Breast epithelium (tissue), 4 donors: ENCODE measurements around the gene ROR2. TPM values are rescaled to one million over a fixed set of nuclear protein-coding genes. Genes with fewer than 3 reads are reported as not detected.

Experiments used
- DNase-seq, 2 donors: peaks; one replicate each; pipeline ENCODE4 v3.0.0-alpha.2; 2019; ENCODE audit warnings: low spot score in 2 of 2
- H3K27ac ChIP-seq, 2 donors: fragments of 200-600 bp; sonication (generic) in 1 of 2; one replicate each; pipeline ENCODE4 v1.5.1; 2016 to 2019; ENCODE audit warnings: mild to moderate bottlenecking in 1 of 2
- H3K27me3 ChIP-seq, 2 donors: fragments of 200-600 bp; sonication (generic) in 1 of 2; one replicate each; pipeline versions ENCODE4 v1.5.1 to v1.6.0; 2017 to 2019; ENCODE audit warnings: control low read depth in 1 of 2, mild to moderate bottlenecking in 1 of 2
- H3K36me3 ChIP-seq: fragments of 200-600 bp; one replicate; pipeline ENCODE4 v1.5.1; 2019
- H3K4me1 ChIP-seq, 2 donors: fragments of 200-600 bp; sonication (generic); one replicate each; pipeline ENCODE4 v1.5.1; 2016 to 2019; ENCODE audit warnings: control low read depth in 1 of 2
- H3K4me3 ChIP-seq, 3 donors: fragments of 200-600 bp; sonication (generic); 1 replicate in 2 of 3; 2 replicates in 1 of 3; pipeline ENCODE4 v1.5.1; 2016 to 2019; ENCODE audit warnings: mild to moderate bottlenecking in 3 of 3, moderate library complexity in 2 of 3
- H3K9me3 ChIP-seq, 2 donors: fragments of 200-600 bp; sonication (generic) in 1 of 2; one replicate each; pipeline ENCODE4 v1.5.1; 2016 to 2019; ENCODE audit warnings: control low read depth in 1 of 2
- POLR2A ChIP-seq: fragments of 450-650 bp; IDR thresholded peaks from one replicate; pipeline ENCODE4 v1.6.1; 2016; ENCODE audit warnings: antibody characterized with exemption, mild to moderate bottlenecking, moderate library complexity
- POLR2AphosphoS5 ChIP-seq, 3 donors: sonication (generic); formaldehyde crosslinking; IDR thresholded peaks; one replicate each; pipeline ENCODE4 v1.6.1; 2017; ENCODE audit warnings: antibody characterized with exemption in 3 of 3
- intact Hi-C: fragments of 100-400 bp; cut with DNase I; formaldehyde crosslinking; loops from one replicate; pipeline ENCODE4 v1.15.1; 2023; ENCODE audit warnings: low total_unique reads
- total RNA-seq, 3 donors: library from RNA; depleted of rRNA; stranded (reverse); fragments of >200 nt; gene quantifications; one replicate each; pipeline ENCODE4 v1.1.0, GENCODE V29; 2016
- TF ChIP-seq, protein P1 (sequence below), 3 donors: fragments of 450-650 bp; IDR thresholded peaks; one replicate each; pipeline ENCODE4 v1.5.1; 2016 to 2017; ENCODE audit warnings: antibody characterized with exemption in 3 of 3, mild to moderate bottlenecking in 3 of 3, moderate library complexity in 3 of 3

ROR2 gene
- total RNA-seq, 3 donors from 2014 or later: 2.1 to 25.6 (median 10.2) TPM

DNA sequence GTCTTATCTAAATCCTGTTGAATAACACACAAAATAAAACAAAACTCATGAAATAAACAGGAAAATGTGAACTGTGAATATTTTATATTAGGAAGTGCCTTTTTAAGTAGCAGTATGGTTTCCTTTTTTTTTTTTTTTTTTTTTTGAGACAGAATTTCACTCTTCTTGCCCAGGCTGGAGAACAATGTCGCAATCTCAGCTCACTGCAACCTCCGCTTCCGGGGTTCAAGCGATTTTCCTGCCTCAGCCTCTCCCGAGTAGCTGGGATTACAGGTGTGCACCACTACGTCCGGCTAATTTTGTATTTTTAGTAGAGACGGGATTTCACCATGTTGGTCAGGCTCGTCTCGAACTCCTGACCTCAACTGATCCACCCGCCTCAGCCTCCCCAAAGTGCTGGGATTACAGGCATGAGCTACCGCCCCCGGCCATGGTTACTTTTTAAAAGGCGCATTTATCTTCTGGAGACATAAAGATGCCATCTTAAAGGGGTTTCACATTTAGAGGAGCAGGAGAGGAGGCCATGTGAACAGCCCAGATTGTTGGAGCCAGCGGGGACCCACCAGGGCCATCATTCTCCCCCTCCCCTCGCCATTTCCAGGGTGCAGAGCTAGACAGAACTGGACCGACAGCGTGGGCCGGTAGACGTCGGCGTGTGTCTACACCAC is 64.1 kb downstream of the ROR2 start:
- Histone ChIP-seq H3K36me3 (no peaks in the 10 kb centered on the region), H3K4me3 (peak overlapping the region in 2 of 3 donors; percentile 30 to 52), H3K4me1 (no peaks in the 10 kb centered on the region), H3K9me3 (no peaks in the 10 kb centered on the region), H3K27me3 (no peaks in the 10 kb centered on the region), H3K27ac (peak overlapping the region in 1 of 2 donors; percentile 76)
- intact Hi-C loops: no loop called here
- no peak for TF ChIP-seq POLR2AphosphoS5 (IDR thresholded peaks at IDR 0.05)
- TF ChIP-seq, protein P1, sequence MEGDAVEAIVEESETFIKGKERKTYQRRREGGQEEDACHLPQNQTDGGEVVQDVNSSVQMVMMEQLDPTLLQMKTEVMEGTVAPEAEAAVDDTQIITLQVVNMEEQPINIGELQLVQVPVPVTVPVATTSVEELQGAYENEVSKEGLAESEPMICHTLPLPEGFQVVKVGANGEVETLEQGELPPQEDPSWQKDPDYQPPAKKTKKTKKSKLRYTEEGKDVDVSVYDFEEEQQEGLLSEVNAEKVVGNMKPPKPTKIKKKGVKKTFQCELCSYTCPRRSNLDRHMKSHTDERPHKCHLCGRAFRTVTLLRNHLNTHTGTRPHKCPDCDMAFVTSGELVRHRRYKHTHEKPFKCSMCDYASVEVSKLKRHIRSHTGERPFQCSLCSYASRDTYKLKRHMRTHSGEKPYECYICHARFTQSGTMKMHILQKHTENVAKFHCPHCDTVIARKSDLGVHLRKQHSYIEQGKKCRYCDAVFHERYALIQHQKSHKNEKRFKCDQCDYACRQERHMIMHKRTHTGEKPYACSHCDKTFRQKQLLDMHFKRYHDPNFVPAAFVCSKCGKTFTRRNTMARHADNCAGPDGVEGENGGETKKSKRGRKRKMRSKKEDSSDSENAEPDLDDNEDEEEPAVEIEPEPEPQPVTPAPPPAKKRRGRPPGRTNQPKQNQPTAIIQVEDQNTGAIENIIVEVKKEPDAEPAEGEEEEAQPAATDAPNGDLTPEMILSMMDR (IDR thresholded peaks at IDR 0.05): no peak
- TF ChIP-seq POLR2A: no peak
- no peak for DNase-seq

DNA sequence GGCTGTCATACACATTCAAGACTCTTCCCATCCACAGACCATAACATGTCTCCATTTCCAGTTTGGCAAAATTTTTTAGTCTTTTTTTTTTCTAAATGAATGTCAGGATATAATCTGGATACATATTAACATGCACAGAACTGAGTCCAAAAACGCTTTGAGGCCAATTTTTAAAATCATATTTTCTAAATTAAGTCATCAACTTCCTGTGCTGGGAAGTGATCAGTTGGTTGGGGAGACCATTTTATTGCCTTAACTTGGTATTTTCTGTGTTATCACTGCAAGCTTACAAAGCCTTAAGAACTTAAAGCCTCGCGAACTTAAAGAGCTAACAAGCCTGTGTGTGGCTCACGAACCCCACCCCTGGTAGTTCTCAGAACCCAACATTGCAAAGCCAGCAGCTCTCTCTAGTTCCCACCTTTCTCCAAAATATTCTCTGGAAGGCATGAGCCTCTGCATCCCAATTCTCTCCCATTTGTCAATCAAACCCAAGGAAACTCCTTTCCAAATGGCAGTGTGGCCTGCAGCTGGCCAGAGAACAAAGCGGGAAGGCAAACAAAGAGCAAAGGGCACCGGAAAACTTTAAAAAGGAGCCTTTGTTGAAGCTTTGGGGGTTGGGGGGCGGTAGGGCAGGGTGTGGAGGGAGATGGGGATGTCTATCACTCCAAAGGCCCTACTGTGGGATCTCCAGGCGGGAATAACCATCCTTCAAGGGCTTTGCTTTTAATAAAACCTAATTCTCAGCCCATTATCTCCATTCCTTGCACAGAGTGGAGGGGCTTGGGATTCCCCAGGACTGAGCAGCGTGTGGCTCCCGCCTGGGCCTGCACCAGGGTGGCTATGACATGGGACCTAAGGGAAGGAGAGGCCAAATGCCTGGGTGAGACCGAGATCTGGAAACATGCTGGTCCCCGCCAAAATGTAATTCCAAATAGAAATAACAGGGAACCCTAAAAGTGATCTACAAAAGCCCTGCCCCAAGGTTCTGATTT is 65.0 kb downstream of the ROR2 start:
- Histone ChIP-seq H3K4me3 (no peak overlapping the region), H3K27me3 (no peaks in the 10 kb centered on the region), H3K4me1 (no peaks in the 10 kb centered on the region), H3K9me3 (no peaks in the 10 kb centered on the region), H3K27ac (peak overlapping the region; percentile 7 to 78), H3K36me3 (no peaks in the 10 kb centered on the region)
- TF ChIP-seq POLR2A (no peak), POLR2AphosphoS5 (IDR thresholded peaks at IDR 0.05) (no peak)
- intact Hi-C loops: no loop called here
- DNase-seq: no peak

DNA sequence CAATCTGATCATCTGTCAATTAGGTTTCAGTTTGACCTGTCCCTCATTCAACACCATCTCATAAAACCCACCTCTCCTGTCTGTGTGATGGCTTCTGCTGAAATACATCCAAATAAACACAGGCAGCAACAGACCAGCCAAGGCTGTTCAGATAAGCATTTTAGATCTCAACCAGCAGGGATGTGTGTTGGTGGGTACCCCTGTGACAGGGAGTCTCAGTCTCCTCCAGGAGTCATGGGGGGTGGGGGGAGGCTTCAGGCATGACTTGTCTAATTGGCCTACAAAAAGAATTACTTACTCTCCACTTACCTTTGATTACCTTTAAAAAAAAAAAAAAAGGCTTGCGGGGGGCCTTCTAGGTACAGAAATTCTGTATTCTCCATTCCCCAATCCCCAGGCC is 65.9 kb downstream of the ROR2 start:
- DNase-seq: no peak
- no peak overlapping the region for H3K4me3 ChIP-seq
- peak overlapping the region in 1 of 2 donors; percentile 4 for H3K27ac ChIP-seq
- TF ChIP-seq POLR2AphosphoS5 (IDR thresholded peaks at IDR 0.05) (no peak), POLR2A (no peak)
- TF ChIP-seq, protein P1 (IDR thresholded peaks at IDR 0.05): no peak
- no peaks in the 10 kb centered on the region for H3K36me3 ChIP-seq
- H3K9me3 ChIP-seq: no peaks in the 10 kb centered on the region
- H3K4me1 ChIP-seq: no peaks in the 10 kb centered on the region
- intact Hi-C loops: no loop called here
- H3K27me3 ChIP-seq: no peaks in the 10 kb centered on the region

- no peaks in the 10 kb centered on the region for H3K4me1 ChIP-seq
- no peaks in the 10 kb centered on the region for H3K9me3 ChIP-seq
- H3K36me3 ChIP-seq: no peaks in the 10 kb centered on the region
- no peak for TF ChIP-seq POLR2AphosphoS5 (IDR thresholded peaks at IDR 0.05)
- TF ChIP-seq, protein P1 (IDR thresholded peaks at IDR 0.05): no peak
- no peak for TF ChIP-seq POLR2A
- H3K4me3 ChIP-seq: no peak overlapping the region
- intact Hi-C loops: no loop called here
- DNase-seq: no peak
- no peak overlapping the region for H3K27ac ChIP-seq
- H3K27me3 ChIP-seq: no peaks in the 10 kb centered on the region
These were observed 66.5 kb downstream of the ROR2 start for GRCh38 chr9:91883503-91883902.

DNA sequence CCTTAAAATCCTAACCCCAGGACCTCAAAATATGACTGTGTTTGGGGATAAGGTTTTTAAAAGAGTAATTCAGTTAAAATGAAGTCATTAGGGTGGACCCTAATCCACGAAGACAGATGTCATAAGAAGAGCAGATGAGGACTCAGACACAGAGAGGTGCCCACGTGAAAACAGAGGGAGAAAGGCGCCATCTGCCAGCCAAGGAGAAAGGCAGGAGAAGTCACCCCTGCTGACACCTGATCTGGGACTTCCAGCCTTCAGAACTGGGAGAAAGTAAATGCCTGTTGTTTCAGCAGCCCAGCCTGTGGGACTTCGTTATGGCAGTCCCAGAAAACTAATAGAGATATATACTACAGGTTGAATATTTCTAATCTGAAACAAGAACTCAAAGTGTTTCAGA is 67.4 kb downstream of the ROR2 start:
- no peak for TF ChIP-seq POLR2A
- TF ChIP-seq POLR2AphosphoS5 (IDR thresholded peaks at IDR 0.05): no peak
- TF ChIP-seq, protein P1 (IDR thresholded peaks at IDR 0.05): no peak
- DNase-seq: no peak
- intact Hi-C loops: no loop called here
- H3K9me3 ChIP-seq: no peaks in the 10 kb centered on the region
- H3K27me3 ChIP-seq: no peaks in the 10 kb centered on the region
- H3K4me1 ChIP-seq: no peaks in the 10 kb centered on the region
- no peaks in the 10 kb centered on the region for H3K36me3 ChIP-seq
- H3K27ac ChIP-seq: no peak overlapping the region
- H3K4me3 ChIP-seq: no peak overlapping the region
